Large intestine (tissue), 3 donors: ENCODE data around the gene OSBPL9. TPM values are rescaled to one million over a fixed set of nuclear protein-coding genes. Genes with fewer than 3 reads are reported as not detected.

Experiments used
- DNase-seq, 2 donors: peaks; one replicate each; pipeline versions ENCODE4 v3.0.0 to v3.0.0-alpha.2; 2013
- H3K27ac ChIP-seq: one replicate; pipeline ENCODE4 v1.5.1; 2013; ENCODE audit warnings: low read length
- H3K27me3 ChIP-seq: 2 replicates; pipeline ENCODE4 v1.6.1; 2013; ENCODE audit warnings: low read length; ENCODE audit not compliant: control insufficient read depth, insufficient read depth
- H3K36me3 ChIP-seq: 2 replicates; pipeline ENCODE4 v1.6.1; 2013; ENCODE audit warnings: low read length; ENCODE audit not compliant: control insufficient read depth, insufficient read depth
- H3K4me1 ChIP-seq: one replicate; pipeline ENCODE4 v1.6.1; 2013; ENCODE audit warnings: low read length; ENCODE audit not compliant: control insufficient read depth, insufficient read depth
- H3K4me3 ChIP-seq: one replicate; pipeline ENCODE4 v1.5.1; 2013; ENCODE audit warnings: low read length
- H3K9me3 ChIP-seq: one replicate; pipeline ENCODE4 v1.6.1; 2013; ENCODE audit warnings: mild to moderate bottlenecking, low read depth, low read length, moderate library complexity; ENCODE audit not compliant: control insufficient read depth
- WGBS: methylation state at CpG from one replicate; pipeline ENCODE4 v1.1.5; 2013; ENCODE audit warnings: low lambda C conversion rate; ENCODE audit not compliant: insufficient coverage; 5-methylcytosine and 5-hydroxymethylcytosine counted together
- polyA plus RNA-seq: library from polyadenylated mRNA; unstranded; fragments of 120-200 nt; gene quantifications from one replicate; pipeline ENCODE4 v1.2.1, GENCODE V29; 2013

OSBPL9 gene
- polyA plus RNA-seq, 1 donor, result 64.1 TPM

DNA sequence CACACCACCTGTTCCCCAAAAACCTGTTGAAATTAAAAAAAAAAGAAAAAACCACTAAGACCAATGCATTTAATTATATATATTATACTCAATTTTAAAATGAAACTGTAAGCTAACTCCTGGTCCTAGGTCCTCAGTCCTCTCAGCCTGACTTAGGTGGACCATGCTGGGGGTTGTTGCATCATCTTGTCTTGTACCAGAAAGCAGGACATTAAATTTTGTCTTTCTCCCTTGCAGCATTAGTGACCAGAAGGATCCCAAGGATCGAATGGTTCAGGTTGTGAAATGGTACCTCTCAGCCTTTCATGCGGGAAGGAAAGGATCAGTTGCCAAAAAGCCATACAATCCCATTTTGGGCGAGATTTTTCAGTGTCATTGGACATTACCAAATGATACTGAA, 164.0 kb downstream of the OSBPL9 start:
- no peak for DNase-seq
- peaks cover 53% of the 10 kb centered on the region for H3K36me3 ChIP-seq
- H3K4me3 ChIP-seq, result no peak overlapping the region
- H3K9me3 ChIP-seq, result no peaks in the 10 kb centered on the region
- no peaks in the 10 kb centered on the region for H3K27me3 ChIP-seq
- H3K4me1 ChIP-seq, result no peaks in the 10 kb centered on the region
- WGBS, result no CpG with 5 or more reads among the region's 3 CpGs
- no peak overlapping the region for H3K27ac ChIP-seq

DNA sequence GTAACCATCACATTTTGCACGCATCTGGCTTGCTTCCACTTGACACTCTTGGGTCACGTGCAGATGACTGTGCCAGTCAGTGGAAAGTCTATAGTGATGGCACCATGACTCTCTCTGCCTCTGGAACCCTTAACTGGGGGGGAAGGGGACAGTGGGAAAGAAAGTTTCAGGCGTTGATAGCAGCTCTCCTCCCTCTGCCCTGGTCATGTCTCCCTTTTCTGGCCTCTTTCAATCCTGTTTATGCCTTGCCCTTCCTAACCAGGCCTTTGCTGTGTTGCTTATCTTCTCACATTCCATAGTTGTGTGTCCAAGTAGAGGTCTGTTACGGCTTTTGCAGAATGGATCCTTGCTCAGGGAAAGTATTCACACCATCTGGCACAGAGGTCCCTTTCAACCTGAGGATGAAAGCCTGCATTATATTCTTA, 168.1 kb downstream of the OSBPL9 start:
- H3K27me3 ChIP-seq, result no peaks in the 10 kb centered on the region
- no peaks in the 10 kb centered on the region for H3K9me3 ChIP-seq
- no peaks in the 10 kb centered on the region for H3K4me1 ChIP-seq
- no peak overlapping the region for H3K27ac ChIP-seq
- H3K36me3 ChIP-seq, result peaks cover 81% of the 10 kb centered on the region
- H3K4me3 ChIP-seq, result no peak overlapping the region
- no CpG with 5 or more reads among the region's 4 CpGs for WGBS
- DNase-seq, result no peak

DNA sequence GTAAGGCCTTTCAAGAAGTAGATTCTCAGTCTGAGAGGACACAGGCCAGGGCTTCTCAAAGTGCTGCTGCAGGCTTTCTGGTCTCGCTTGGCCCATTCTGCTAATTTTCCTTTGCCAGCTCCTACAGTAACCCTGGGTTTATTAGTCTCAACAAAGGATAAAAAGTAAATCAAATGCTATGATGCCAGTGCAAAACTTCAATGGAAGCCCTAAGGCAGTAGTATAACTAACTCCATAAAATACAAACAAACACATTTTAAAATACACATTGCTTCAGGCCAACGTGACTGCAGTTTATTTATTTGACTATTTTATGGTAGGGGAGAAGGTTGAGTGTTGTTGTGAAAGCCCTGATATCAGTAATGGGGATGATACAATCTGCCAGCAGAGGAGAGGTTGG, 172.0 kb downstream of the OSBPL9 start:
- Histone ChIP-seq H3K27ac (no peak overlapping the region), H3K36me3 (peaks cover 95% of the 10 kb centered on the region), H3K4me3 (no peak overlapping the region), H3K4me1 (no peaks in the 10 kb centered on the region), H3K9me3 (no peaks in the 10 kb centered on the region), H3K27me3 (no peaks in the 10 kb centered on the region)
- WGBS, result no CpG with 5 or more reads among the region's 2 CpGs
- no peak for DNase-seq

DNA sequence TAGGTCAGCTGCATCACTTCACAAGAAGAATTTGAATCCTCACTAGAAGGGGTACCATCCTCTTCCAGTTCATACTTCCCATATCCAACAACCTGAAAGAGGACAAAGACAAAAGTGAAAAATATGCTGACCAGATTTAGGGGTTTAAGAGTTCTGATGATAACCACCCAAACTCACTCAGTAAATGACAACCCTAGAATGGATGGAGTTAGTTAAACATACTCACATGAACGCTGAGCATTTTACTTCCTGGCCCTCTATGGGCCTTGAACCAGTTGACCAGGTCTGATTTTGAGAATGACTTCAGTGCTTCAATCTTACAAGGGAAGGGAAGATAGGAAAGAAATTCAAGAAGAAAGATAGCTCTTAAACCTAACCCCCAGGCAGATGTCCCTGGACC, 172.4 kb downstream of the OSBPL9 start:
- Histone ChIP-seq H3K9me3 (no peaks in the 10 kb centered on the region), H3K27ac (no peak overlapping the region), H3K36me3 (peaks cover 95% of the 10 kb centered on the region), H3K27me3 (no peaks in the 10 kb centered on the region), H3K4me3 (no peak overlapping the region), H3K4me1 (no peaks in the 10 kb centered on the region)
- no peak for DNase-seq
- no CpG with 5 or more reads among the region's 1 CpG for WGBS

DNA sequence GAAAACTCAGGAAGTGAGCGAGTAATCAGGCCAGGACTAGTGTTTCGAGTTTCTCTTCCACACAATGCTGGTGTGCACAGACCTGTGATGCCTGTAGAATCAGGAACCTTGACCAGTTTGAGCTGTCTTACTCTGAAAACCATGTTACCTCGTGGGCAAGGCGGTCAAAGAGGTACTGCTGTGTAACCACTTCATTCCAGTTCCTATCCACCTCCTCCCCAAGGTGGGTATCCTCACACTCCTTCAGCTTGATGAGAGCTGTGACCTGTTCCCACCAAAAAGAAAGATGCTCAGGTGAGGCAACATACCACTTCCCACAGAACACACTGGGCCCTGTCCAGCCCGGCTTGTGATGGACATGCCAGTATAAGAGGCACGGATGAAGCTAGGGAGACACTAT, 173.5 kb downstream of the OSBPL9 start:
- no CpG with 5 or more reads among the region's 6 CpGs for WGBS
- peaks cover 95% of the 10 kb centered on the region for H3K36me3 ChIP-seq

DNA sequence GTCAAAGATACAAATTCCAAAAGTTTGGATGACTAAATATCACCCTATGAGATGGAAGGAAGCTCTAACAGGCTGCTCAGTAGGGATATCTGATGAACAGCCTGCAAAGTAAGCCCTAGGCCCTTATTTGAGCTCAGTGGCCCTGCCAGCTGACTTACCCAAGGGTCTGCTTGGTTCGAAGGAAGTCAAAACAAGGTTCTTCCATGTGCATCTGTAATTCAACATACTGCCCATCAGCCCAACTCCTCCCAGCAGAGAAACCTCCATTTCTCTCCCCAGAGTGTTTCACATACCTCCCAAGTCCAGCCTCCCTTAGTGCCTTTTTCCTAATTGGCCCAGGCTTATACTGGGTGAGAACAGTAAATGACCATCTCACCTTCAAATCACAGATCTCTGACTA, 175.0 kb downstream of the OSBPL9 start:
- H3K27me3 ChIP-seq, result no peaks in the 10 kb centered on the region
- no CpG with 5 or more reads among the region's 1 CpG for WGBS
- H3K4me3 ChIP-seq, result no peak overlapping the region
- no peaks in the 10 kb centered on the region for H3K9me3 ChIP-seq
- no peak for DNase-seq
- H3K36me3 ChIP-seq, result peaks cover 81% of the 10 kb centered on the region
- H3K4me1 ChIP-seq, result no peaks in the 10 kb centered on the region
- H3K27ac ChIP-seq, result no peak overlapping the region

More for the DNA sequence above, 173.5 kb downstream of the OSBPL9 start:
- no peaks in the 10 kb centered on the region for H3K4me1 ChIP-seq
- H3K27ac ChIP-seq, result no peak overlapping the region
- DNase-seq, result no peak
- H3K9me3 ChIP-seq, result no peaks in the 10 kb centered on the region
- H3K4me3 ChIP-seq, result no peak overlapping the region
- no peaks in the 10 kb centered on the region for H3K27me3 ChIP-seq

DNA sequence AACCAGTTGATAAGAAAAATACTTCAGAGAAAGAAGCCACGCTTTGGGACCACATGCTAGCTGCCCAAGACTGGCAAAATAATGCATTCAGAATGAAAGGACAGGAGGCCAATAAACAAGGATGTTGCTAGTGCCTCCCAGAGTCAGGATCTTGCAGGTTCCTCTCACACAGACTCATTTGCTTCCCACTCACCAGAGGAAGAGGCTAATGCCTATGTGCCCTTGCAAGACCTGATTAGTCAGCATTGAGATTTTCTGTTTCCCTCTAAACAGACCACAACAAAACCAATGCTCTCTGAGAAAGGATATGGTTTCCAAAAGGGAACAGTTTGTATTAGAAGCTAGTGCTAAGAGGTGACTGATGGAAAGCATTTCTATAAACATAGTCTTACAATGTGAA, 176.0 kb downstream of the OSBPL9 start:
- WGBS, result no CpG with 5 or more reads among the region's 1 CpG
- H3K36me3 ChIP-seq, result peaks cover 77% of the 10 kb centered on the region

DNA sequence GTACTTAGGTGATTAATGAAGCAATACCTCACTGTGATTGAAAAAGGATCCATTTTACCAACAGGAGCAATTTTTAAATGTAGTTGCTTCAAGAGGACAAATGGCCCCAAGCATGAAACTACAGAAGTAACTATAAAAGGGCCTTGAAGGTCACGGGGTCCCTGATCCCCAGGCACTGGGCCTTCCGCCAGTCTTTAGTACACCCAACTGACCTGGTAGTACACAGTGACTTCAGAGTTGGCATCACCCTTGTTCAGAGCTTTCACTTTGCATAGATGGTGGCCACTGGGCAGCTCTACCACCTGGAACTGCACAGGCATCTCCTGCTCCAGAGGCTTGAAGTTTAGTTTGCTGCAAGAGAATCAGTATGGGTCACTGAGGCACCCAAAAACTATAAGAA, 177.4 kb downstream of the OSBPL9 start:
- Histone ChIP-seq H3K4me1 (no peaks in the 10 kb centered on the region), H3K27ac (no peak overlapping the region), H3K27me3 (no peaks in the 10 kb centered on the region), H3K36me3 (peaks cover 71% of the 10 kb centered on the region), H3K9me3 (no peaks in the 10 kb centered on the region), H3K4me3 (no peak overlapping the region)
- DNase-seq, result no peak
- WGBS, result no CpG with 5 or more reads among the region's 2 CpGs

More for the DNA sequence above, 176.0 kb downstream of the OSBPL9 start:
- Histone ChIP-seq H3K9me3 (no peaks in the 10 kb centered on the region), H3K27me3 (no peaks in the 10 kb centered on the region), H3K27ac (no peak overlapping the region), H3K4me3 (no peak overlapping the region), H3K4me1 (no peaks in the 10 kb centered on the region)
- no peak for DNase-seq

DNA sequence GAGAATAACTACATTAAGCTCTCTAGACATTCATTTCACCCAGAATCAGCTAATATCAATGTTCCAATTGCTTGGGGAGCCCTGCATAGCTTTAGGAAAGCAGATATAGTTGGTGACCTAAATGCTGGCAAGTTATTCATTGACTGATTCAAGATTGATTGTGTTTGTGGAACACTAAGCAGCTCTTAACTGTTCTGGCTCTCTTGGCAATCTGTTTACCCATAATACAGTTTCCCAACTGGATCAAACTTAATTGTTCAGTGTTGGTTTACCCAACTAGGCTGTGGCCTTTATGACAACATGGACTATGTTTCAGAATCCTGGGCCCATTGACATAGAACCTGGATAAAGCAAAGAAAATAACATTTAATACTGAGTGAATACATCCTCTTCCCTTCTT, 178.0 kb downstream of the OSBPL9 start:
- Histone ChIP-seq H3K4me3 (no peak overlapping the region), H3K36me3 (peaks cover 67% of the 10 kb centered on the region), H3K4me1 (no peaks in the 10 kb centered on the region), H3K9me3 (no peaks in the 10 kb centered on the region), H3K27me3 (no peaks in the 10 kb centered on the region), H3K27ac (no peak overlapping the region)
- no peak for DNase-seq

DNA sequence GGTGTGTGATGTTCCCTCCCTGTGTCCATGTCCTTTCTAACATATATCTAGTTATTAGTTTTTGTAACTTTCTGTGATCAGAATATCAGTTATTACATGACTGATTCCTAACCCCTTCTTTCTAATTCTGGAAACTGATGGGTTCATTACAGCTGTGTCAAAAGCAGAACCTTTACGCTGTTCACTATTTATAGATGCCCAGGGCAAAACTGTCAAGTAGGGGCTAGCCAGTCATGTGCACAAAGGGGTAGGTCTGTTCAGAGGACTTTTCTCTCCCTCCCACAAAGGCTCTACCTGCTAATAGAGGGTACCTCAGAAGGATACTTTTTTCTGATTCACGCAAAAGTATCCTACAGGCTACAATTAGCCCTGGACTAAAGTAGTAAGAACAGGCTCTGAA, 182.5 kb downstream of the OSBPL9 start:
- DNase-seq, result no peak
- no peak overlapping the region for H3K27ac ChIP-seq
- no peak overlapping the region for H3K4me3 ChIP-seq
- no peaks in the 10 kb centered on the region for H3K9me3 ChIP-seq
- no CpG with 5 or more reads among the region's 2 CpGs for whole genome bisulfite sequencing
- H3K36me3 ChIP-seq, result peaks cover 49% of the 10 kb centered on the region
- no peaks in the 10 kb centered on the region for H3K4me1 ChIP-seq
- H3K27me3 ChIP-seq, result no peaks in the 10 kb centered on the region

DNA sequence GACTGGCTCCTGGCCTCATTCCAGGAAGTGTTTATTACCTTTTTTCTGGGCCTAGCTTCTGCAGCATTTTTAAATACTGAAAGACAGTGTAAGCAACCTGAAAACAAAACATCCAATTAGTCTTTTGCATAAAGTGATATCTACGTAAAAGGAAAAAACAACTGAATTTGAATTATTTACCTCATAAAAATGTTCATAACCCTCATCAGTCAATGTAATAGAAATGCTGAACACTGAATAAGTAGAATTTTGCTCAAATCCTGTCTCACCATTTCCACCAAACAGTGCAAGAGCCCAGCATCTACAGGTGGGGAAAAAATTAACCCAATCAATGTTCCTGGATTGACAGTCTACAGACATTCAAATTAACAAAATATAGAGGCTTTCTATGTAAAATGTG, 197.6 kb downstream of the OSBPL9 start:
- Histone ChIP-seq H3K36me3 (peaks cover 29% of the 10 kb centered on the region), H3K4me3 (no peak overlapping the region), H3K4me1 (no peaks in the 10 kb centered on the region), H3K27ac (no peak overlapping the region), H3K27me3 (no peaks in the 10 kb centered on the region), H3K9me3 (no peaks in the 10 kb centered on the region)
- WGBS, result 100% methylated on average over 1 of the region's 1 CpG
- DNase-seq, result no peak
